ENCODE measurements around the gene SLC24A4.

Gene SLC24A4

GRCh38 chr14:92430686-92431085 is 107.7 kb downstream of the SLC24A4 start:
- no peak for DNase-seq (ENCODE audit: extremely low read depth, insufficient read length)
- TF ChIP-seq CTCF (IDR thresholded peaks at IDR 0.05; ENCODE audit: insufficient read depth, low read length, poor library complexity, severe bottlenecking), result no peak
- no peaks in the 10 kb centered on the region for H3K27me3 ChIP-seq (replicated peaks; ENCODE audit: control insufficient read depth, insufficient read depth, low read length)
- no peak overlapping the region for H3K4me3 ChIP-seq (replicated peaks; ENCODE audit: low read depth, low read length)
- H3K36me3 ChIP-seq (ENCODE audit: control insufficient read depth, insufficient read depth, low read length), result no peaks in the 10 kb centered on the region

GRCh38 chr14:92431199-92431725 is 108.3 kb downstream of the SLC24A4 start:
- Histone ChIP-seq H3K4me3 (replicated peaks; ENCODE audit: low read depth, low read length) (no peak overlapping the region), H3K27me3 (replicated peaks; ENCODE audit: control insufficient read depth, insufficient read depth, low read length) (no peaks in the 10 kb centered on the region), H3K36me3 (ENCODE audit: control insufficient read depth, insufficient read depth, low read length) (no peaks in the 10 kb centered on the region)
- TF ChIP-seq CTCF (IDR thresholded peaks at IDR 0.05; ENCODE audit: insufficient read depth, low read length, poor library complexity, severe bottlenecking), result no peak
- no peak for DNase-seq (ENCODE audit: extremely low read depth, insufficient read length)

GRCh38 chr14:92433407-92433806 is 110.4 kb downstream of the SLC24A4 start:
- no peak for DNase-seq (ENCODE audit: extremely low read depth, insufficient read length)
- Histone ChIP-seq H3K4me3 (replicated peaks; ENCODE audit: low read depth, low read length) (no peak overlapping the region), H3K36me3 (ENCODE audit: control insufficient read depth, insufficient read depth, low read length) (no peaks in the 10 kb centered on the region), H3K27me3 (replicated peaks; ENCODE audit: control insufficient read depth, insufficient read depth, low read length) (no peaks in the 10 kb centered on the region)
- no peak for TF ChIP-seq CTCF (IDR thresholded peaks at IDR 0.05; ENCODE audit: insufficient read depth, low read length, poor library complexity, severe bottlenecking)

GRCh38 chr14:92435154-92435553 is 112.2 kb downstream of the SLC24A4 start:
- H3K4me3 ChIP-seq (replicated peaks; ENCODE audit: low read depth, low read length), result no peak overlapping the region
- H3K27me3 ChIP-seq (replicated peaks; ENCODE audit: control insufficient read depth, insufficient read depth, low read length), result no peaks in the 10 kb centered on the region
- no peaks in the 10 kb centered on the region for H3K36me3 ChIP-seq (ENCODE audit: control insufficient read depth, insufficient read depth, low read length)
- no peak for DNase-seq (ENCODE audit: extremely low read depth, insufficient read length)
- TF ChIP-seq CTCF (IDR thresholded peaks at IDR 0.05; ENCODE audit: insufficient read depth, low read length, poor library complexity, severe bottlenecking), result no peak

- Histone ChIP-seq H3K27me3 (replicated peaks; ENCODE audit: control insufficient read depth, insufficient read depth, low read length) (no peaks in the 10 kb centered on the region), H3K36me3 (ENCODE audit: control insufficient read depth, insufficient read depth, low read length) (no peaks in the 10 kb centered on the region), H3K4me3 (replicated peaks; ENCODE audit: low read depth, low read length) (no peak overlapping the region)
- TF ChIP-seq CTCF (IDR thresholded peaks at IDR 0.05; ENCODE audit: insufficient read depth, low read length, poor library complexity, severe bottlenecking), result no peak
- no peak for DNase-seq (ENCODE audit: extremely low read depth, insufficient read length)
Observed at GRCh38 chr14:92436115-92436776, 113.3 kb downstream of the SLC24A4 start.
